HG02870 (cell line): ENCODE data around the gene SPATA32.

Source experiments
- ATAC-seq: cut with Tn5 transposase; IDR thresholded peaks from one replicate; pipeline ENCODE4 v1.9.1; 2021; ENCODE audit warnings: mild to moderate bottlenecking, moderate library complexity; ENCODE audit not compliant: unreplicated experiment

The SPATA32 gene

GRCh38 chr17:45230410-45230786 is 31.5 kb downstream of the SPATA32 start:
- no peak for ATAC-seq

- ATAC-seq, result no peak
These were observed 32.0 kb downstream of the SPATA32 start for GRCh38 chr17:45229681-45230409.

- ATAC-seq, result no peak
These were observed 32.9 kb downstream of the SPATA32 start for GRCh38 chr17:45228763-45229539.

- no peak for ATAC-seq
These were observed 33.8 kb downstream of the SPATA32 start for GRCh38 chr17:45227926-45228762.

- no peak for ATAC-seq
These were observed 34.6 kb downstream of the SPATA32 start for GRCh38 chr17:45227101-45227925.

GRCh38 chr17:45226576-45226975 is 35.3 kb downstream of the SPATA32 start:
- ATAC-seq, result no peak

GRCh38 chr17:45225964-45226530 is 35.8 kb downstream of the SPATA32 start:
- peak; percentile 40 for ATAC-seq

GRCh38 chr17:45225051-45225700 is 36.7 kb downstream of the SPATA32 start:
- no peak for ATAC-seq

GRCh38 chr17:45224671-45225050 is 37.2 kb downstream of the SPATA32 start:
- no peak for ATAC-seq

GRCh38 chr17:45223539-45224528 is 38.1 kb downstream of the SPATA32 start:
- ATAC-seq, result no peak

GRCh38 chr17:45222996-45223538 is 38.8 kb downstream of the SPATA32 start:
- ATAC-seq, result no peak

GRCh38 chr17:45222289-45222995 is 39.5 kb downstream of the SPATA32 start:
- no peak for ATAC-seq

- ATAC-seq, result no peak
These were observed 39.9 kb downstream of the SPATA32 start for GRCh38 chr17:45222014-45222288.

- no peak for ATAC-seq
These were observed 40.5 kb downstream of the SPATA32 start, which contains the start of gene FMNL1 for GRCh38 chr17:45221081-45222013. TSS of gene FMNL1 (plus strand) at chr17:45221885. CDS start at chr17:45222125, 240 bp downstream.

GRCh38 chr17:45220079-45220478 is 41.8 kb downstream of the SPATA32 start:
- no peak for ATAC-seq

- ATAC-seq, result no peak
These were observed 42.8 kb downstream of the SPATA32 start for GRCh38 chr17:45218895-45219661.
